GM18499 (cell line): ENCODE results near the gene CLIC5.

Experiments
- ATAC-seq: cut with Tn5 transposase; IDR thresholded peaks from one replicate; pipeline ENCODE4 v1.9.1; 2021; ENCODE audit warnings: moderate number of reproducible peaks; ENCODE audit not compliant: insufficient read depth, unreplicated experiment

The CLIC5 gene

DNA sequence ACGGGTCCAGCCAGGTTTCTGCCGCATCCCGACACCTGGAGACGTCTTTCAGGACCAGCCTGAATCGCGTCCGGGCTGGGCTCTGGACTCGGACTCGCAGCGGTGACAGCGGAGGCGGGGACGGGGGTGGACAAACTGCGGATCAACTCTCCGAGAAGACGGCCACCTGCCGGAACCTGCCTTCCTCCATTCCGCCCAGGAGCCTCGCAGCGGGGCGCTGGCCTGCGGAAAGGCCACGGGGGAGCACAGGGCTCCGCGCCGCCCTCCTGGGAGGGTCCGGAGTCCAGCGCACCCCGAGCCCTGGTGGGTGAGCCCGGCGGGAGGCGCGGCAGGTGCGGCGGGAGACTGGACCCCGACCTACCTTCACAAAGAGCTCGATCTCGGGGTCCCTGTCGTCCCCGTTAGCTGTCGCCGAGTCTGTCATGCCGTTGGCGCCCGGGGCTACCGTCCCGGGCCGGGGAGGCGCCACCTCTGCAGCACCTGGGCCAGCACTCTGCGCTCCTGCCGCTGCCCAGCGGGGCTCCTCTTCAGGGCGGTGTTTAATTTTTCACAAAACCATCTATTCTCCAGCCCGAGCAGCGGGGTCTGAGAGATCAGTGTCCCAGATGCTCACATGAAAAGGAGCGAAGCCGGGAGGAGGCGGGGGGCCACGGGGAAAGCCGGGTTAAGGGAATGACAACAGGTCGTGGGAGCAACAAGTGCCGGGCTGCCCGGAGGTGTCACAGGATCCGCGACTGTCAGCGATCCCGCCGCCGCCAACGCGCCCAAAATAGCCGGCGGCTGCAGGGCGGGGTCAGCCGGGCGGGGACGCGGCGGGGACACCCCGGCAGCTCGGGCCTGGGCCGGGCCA is at the start of gene CLIC5:
Gene CLIC5 (minus strand): TSS at position 742 of the 850 bp plus-strand sequence. CDS start 318 bp downstream, at position 424.
- ATAC-seq = no peak

DNA sequence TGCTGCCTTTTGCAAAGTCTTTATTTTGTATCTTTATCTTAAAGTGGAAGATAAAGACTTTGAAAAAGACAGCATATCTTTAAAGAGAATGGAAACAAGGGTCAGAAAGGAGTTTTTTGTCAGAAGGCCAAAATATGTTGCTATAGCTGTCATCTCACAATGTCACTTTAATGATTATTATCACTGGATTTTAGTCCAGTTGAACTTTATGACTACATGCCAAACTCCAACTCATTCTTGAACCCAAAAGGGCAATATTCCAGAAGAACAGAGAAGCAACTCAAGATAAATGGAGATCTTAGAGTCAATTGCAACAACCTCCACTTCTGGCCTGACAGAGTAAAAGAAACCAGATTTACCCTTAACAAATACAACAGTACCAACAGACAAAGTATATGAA is 47.3 kb upstream of the CLIC5 start:
- ATAC-seq = no peak

DNA sequence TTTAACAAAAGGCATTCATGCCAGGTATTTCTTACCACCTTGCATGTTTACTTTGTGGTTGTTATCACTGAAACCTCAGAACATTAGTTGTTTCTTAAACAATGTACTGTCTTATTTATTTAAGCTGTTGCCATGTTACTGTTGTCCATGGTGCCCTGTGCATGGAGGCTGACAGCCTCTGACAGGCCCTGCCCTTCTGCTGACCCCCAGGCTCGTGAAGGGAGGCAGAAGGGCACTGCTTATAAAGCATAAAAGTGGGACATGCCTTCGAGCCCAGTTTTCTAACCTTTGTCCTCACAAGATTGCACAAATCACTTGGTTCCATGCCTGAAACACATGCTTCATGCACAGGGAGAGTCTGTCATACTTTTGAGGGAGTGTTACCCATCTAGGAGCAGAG is 46.7 kb upstream of the CLIC5 start:
- no peak for ATAC-seq

DNA sequence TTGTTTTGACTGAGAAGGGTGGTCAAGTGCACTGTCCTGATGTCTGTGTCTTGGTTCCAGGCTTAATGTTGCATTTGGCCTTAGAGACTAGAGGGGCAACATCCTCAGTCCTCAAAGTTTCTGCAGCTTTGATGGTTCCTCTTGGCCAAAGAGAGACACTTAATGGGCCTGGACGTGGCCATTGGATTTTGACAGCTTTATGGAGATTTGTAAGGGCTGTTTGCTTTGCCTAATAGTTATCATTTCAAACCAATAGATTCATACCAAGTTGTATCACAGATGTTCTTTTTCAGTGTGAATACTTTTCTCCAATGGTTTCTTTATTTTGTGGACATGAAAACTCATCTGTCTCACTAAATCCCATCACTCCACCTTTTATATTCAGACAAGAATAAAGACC is 45.8 kb upstream of the CLIC5 start:
- ATAC-seq = no peak

DNA sequence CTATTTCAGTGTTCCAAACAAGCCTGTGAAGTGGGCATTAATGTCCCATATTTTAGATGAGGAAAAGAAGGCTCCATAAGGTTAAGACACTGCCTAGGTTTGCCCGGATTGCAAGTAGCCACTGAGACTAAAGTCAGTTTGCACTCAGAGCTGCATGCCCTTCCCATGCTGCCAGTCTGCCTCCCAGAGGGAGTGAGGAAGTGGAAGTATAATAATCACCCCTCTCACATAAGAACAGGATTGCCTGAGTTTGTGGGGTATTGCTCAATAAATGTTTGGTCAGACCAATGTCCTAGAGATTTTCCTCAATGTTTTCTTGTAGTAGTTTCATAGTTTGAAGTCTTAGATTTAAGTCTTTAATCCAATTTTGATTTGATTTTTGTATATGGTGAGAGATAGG is 43.9 kb upstream of the CLIC5 start:
- no peak for ATAC-seq

DNA sequence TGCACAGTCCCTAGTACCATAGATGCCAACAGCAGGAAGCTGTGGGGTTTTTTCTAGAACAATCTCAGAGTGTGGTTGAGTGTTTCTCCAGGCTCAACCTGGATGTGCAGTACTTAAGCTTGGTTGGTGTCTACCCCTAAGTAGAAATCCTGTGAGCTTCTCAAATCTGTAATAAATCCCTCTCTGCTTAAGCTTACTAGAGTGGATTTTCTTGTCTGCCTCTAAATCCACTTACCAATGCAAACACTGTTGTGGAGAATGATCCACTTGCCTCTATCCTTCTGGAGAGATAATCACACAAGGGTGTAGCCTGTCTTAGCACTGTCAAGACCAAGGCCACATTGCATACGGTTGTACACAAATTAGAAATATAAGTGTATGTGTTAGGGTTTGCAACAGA is 43.3 kb upstream of the CLIC5 start:
- no peak for ATAC-seq

DNA sequence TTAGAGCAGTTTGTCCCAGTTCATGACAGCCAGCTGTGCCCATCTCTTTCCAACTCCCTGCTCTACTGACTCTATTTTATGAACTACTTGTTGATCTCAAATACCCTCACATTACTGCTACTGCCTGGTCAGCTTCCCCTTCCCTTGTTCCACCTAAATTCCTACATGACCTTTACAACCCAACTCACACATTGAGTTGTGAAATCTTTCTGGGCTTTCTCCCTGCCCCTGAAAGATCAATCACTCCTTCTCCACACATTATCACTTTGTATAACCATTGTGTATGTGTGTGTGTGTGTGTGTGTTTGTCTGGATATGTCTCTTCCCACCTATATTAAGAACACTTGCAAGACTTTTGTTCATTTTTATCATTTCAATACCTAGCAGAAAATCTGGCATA is 42.1 kb upstream of the CLIC5 start:
- no peak for ATAC-seq

DNA sequence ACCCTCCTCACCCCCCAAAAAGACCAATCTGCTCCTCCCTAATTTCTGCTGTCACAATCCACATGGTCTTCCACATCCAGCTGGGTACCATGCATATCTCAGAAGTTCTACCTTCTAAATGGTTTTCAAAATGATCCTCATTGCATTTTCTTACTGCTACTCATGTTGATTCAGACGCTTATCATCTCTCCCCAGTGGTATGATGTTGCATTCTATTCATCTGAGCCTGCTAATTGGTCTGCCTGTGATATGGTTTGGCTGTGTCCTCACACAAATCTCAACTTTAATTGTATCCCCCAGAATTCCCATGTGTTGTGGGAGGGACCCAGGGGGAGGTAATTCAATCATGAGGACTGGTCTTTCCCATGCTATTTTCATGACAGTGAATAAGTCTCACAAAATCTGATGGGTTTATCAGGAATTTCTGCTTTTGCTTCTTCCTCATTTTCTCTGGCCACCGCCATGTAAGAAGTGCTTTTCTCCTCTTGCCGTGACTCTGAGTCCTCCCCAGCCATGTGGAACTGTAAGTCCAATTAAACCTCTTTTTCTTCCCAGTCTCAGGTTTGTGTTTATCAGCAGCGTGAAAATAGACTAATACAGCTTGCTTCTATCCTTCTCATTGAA is 41.4 kb upstream of the CLIC5 start:
- no peak for ATAC-seq

DNA sequence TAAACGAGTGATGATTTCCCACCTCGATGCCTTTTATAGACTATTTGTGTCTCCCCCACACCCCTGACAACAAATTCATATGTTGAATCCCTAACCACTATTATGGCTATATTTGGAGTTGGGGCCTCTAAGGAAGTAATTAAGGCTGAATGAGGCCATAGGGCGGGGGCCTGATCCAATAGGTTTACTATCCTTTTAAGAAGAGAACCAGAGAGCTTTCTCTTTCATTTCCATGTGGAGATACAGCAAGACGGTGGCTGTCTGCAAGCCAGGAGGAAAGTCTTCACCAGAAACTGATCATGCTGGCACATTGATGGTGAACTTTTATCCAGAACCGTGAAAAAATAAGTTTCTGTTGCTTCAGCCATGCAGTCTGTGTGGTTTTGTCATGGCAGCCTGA is 38.9 kb upstream of the CLIC5 start:
- no peak for ATAC-seq

DNA sequence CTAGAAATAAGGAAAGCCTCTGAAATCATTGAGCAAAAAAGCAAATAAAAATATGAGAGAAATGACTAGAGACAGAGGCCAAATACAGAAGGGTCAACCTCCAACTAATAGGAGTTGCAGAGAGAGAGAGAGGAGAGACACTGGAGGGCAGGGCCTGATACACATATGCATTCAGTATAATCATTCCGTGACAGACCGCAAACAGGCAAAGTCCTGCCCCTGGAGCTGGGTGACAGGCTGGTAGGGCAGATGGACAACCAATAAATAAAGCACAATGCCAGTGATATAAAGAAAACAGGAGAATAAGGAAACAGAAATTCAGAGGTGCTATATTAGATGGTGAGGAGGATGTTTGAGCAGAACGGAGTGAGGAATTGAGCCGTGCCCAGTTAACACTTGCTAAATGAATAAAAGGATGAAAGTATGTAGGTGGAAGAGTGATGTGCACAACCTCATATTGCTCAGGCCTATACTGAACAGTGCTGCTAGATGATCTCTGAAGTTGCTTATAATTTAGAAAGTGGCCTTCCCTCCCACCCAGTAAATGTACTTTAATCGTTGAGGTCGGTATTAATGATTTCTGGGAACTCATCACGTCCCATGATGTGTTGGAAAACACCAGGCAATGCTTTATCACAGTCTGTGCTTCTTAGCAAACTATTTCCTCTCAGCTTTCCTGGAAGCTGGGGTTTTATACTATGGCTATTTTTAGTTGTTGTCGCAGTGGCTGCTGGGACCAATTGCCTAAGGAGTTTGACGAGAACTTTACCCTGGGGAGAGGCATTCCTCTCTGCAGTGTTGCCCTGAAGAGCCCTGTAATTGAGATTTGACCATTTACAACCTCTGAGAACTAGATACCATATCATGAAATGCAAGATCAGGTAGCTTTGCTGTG is 37.6 kb upstream of the CLIC5 start:
- no peak for ATAC-seq

DNA sequence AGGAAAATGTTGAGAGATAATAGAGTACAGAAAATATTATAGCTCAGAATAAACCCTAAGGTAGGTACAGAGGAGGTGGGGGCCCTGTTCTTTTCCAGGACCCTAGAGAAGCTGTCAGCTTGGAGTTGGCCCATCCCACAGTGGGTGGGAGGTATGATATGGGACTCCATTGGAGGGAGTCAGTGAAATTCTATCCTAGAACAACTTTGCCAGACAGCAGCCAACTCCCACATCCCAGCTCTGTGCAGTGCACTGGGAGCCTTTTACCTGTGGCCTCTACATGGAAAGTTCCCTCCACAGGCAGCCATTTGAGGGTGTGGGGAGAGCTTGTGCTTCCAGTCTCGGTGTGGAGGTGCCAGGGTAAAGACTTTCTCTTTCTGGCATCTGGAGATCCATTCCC is 36.8 kb upstream of the CLIC5 start:
- no peak for ATAC-seq

DNA sequence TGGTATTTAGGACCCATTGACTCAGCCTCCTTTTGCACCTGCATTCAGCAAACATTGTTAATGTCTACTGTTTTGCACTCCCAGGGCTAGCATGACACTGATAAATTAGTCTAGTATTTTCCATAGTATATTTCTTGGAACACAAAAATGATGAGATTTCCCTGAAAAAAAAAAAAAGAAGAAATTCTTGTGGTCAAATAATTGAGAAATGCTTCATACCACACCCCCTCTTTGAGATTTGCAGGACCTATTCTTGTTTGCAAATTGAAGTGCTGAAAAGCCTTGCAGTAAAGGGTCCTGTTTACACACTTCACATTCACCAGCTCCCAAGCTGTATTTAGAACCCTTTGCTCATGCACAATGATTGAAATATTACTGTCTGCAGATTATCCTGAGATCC is 36.3 kb upstream of the CLIC5 start:
- ATAC-seq = no peak

DNA sequence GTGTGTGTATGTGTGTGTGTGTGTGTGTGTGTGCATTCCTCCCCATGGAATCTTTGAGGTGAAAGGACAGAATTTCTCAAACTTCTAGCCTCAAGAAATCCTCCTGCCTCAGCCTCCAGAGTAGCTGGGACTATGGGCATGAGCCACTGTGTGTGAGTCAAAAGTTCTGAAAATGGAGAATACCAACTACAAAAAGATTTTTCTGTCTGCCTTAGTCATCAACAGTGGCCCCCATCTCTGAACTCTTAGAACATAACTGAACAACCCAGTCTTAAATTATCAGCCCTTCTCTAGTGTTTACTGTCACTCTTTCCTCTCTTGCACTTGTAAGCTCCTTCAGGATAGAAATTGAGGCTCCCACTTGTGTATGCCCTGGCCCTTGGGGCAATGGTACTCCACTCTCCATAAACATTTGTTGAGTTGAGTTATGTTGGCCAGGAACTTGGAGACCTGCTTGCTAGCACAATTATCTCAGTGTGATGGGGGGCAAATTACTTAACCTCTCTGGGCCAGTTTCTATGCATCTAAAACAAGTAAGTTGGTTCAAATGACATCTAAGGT is 35.3 kb upstream of the CLIC5 start:
- no peak for ATAC-seq

DNA sequence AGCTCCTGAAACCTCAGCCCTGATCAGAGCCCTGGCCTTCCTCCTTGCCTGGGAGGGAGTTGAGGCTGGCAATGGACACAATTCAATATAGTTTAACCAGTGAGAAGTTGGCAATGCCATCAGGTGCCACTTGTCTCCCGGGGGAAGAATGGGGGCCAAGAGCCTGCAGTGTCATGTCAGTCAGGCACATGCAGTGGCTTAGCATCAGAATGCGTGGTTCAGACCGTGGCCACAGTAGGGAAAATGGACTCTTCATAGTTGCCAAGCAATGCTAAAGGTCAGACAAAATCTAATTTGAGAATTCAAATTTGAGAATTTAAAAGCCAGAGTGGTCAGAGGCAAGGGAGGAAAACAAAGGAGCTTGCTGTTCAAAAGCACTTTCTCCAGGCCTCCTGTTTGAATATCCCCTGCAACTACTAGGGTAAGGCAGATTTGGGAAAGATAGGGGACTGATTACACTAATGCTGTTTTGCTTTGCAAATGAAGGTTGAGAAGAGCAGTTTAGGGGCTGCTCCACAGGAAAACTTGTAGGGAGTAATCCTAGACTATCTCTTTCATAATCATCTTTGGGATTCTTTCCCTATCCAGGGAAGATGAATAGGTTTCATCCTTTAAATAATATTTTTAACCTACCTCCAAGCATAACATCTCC is 33.1 kb upstream of the CLIC5 start:
- no peak for ATAC-seq

DNA sequence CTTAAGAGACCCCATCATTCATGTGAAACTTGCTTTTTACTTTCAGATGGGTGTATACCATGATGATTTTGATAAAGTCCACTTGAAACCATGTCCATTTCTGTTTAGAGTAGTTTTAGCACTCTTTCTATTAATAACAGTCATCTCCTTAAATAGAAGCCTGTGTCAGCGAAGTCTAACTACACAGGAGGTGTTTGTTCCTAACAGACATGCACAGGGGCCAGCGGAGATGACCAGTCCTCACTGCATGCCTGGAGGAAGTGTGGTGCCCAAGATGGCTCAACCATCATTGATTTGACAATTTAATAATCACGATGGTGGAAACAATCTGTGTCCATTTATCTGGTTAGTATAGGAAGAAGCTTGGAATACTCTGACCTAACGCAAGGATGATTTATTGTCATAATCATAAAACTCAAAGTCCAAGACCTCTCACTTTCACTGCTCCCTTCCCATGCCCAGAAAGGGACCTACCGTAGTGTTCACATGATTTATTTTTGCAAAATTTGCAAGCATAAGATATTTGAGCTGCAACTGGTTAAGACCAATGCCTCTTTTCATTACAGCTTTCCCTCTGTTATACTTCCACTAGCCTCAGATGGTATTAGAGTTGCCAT is 31.0 kb upstream of the CLIC5 start:
- ATAC-seq = no peak

DNA sequence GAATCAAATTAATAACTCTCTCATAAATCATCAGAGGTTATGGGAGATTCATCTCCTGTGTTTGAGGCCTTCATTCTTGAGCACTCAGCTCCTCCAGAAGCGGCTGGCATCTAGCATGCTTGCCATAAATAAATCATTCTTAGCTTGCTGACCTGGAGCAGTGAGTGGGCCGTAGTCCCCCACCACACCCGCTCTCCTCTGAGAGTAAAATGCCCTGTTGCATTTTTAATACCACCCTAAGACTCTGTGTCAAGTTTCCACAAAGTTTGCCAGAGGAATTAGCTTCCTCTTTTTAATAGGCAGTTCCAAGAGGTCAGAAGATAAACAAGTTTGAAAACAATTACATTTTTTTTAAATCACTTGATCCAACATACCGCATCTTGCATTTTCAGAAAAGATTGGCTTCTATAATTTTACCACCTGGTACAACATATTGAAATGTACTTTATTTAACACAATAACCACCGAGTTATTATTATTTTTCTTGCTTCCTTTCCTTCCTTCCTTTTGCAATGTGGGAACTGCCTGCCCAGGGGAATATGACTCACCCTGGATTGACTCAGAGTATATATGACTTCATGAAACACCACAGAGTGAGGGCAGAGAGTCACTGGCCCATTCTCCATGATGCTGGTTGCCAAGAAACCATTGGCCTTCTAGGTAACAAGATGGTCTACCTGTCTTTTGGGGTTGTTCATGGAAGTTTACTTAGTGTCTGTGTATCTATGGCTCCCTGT is 29.4 kb upstream of the CLIC5 start:
- no peak for ATAC-seq

DNA sequence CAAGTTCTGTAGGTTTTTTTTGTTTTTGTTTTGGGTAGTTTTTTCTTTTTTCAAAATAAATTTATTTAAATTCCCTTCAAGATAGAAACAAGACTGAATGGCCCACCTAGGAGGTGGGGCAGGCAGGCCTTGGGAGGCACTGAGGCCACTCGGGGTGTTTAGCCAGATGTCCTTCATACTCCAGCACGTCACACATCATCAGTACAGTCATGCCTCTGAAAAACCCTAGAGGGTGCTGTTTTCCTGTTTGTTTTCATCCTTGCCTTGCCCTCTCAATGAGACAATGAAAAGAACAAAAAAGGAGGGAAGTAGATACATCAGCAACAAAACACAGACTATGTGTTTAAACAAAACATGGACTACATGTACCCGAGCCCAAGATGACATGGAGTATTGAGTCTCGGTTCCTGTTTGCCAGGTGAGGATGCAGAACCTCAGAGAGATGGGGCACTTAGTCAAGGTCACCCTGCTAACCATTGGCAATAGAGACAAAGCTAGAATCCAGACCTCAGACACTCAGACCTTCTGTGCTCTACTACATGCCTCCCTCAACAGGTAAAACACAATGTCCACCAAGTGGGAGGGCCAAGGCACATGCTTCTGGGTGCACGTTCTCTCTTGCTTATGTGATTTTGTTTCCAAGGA is 26.8 kb upstream of the CLIC5 start:
- ATAC-seq = no peak

DNA sequence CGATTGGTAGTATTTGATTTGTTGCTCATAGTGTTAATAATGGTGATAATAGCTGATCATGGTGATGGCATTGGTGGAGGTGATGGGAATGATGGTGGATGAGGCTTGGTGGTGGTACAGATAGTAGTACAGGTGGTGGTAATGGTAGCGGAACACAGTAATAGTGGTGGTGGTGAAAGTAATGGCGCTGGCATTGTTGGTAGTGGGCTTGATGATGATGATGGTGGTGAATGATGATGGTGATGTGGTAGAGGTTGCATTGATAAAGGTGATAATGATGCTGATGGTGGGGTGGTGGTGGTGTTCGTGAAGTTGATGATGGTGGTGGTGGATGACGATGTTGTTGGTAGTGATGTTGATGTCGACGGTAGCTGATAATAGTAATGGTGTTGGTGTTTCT is 24.6 kb upstream of the CLIC5 start:
- no peak for ATAC-seq

DNA sequence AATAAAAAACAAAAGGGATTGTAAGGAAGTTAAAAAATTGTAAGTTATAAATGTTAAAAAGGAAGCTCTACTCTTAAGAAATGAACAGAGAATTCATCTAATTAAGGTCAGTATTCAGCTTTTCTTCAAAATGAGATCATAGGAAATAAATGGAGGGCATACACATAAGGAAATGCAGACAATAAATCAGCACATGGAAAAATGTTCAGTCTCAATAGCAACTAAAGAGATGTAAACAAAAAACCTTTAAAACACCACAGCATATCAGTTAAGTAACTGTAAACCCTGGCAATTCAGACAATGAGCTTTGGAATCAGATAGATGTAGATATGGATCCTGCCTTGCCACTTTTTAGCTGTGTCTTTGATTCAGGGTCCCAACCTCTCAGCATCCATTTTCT is 24.0 kb upstream of the CLIC5 start:
- ATAC-seq = no peak
